Measurements from ENCODE around the gene IL27RA. TPM values are rescaled to one million over a fixed set of nuclear protein-coding genes. Genes with fewer than 3 reads are reported as not detected.
"Not testable (repeated sequence)": the region's sequence is repeated elsewhere in the genome, so short reads cannot be mapped to it uniquely, and the experiment has no call there.

Gene IL27RA
- total RNA-seq, 1 donor = 41.2 TPM

- DNase-seq (ENCODE audit: low read depth in 2 of 3, low spot score in 2 of 3) = no peak
These were observed 33.1 kb upstream of the IL27RA start for GRCh38 chr19:13998426-13998825.

DNA sequence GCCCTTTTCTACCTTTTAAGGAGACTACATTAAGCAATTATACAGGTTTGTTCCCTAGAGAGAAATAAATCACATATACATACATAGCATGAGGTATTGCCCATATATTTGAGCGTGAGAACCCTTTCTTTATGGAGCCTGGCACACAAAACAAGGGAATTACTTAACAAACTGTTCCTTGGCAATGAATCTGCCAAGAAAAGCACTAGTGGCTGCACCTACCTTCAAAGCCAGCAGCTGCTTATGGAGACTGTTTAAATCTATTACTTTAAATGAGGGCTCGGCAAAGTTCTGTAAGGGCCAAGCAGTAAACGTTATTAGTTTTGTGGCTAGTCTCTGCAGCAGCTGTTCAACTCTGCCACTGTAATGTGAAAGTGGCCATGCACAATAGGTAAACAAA lies 32.5 kb upstream of the IL27RA start:
- no peak for DNase-seq (ENCODE audit: low read depth in 2 of 3, low spot score in 2 of 3)

- DNase-seq (ENCODE audit: low read depth in 2 of 3, low spot score in 2 of 3) = no peak
These were observed 30.7 kb upstream of the IL27RA start for GRCh38 chr19:14000691-14001375.

- no peak for DNase-seq (ENCODE audit: low read depth in 2 of 3, low spot score in 2 of 3)
These were observed 28.9 kb upstream of the IL27RA start for GRCh38 chr19:14002571-14003250.

DNA sequence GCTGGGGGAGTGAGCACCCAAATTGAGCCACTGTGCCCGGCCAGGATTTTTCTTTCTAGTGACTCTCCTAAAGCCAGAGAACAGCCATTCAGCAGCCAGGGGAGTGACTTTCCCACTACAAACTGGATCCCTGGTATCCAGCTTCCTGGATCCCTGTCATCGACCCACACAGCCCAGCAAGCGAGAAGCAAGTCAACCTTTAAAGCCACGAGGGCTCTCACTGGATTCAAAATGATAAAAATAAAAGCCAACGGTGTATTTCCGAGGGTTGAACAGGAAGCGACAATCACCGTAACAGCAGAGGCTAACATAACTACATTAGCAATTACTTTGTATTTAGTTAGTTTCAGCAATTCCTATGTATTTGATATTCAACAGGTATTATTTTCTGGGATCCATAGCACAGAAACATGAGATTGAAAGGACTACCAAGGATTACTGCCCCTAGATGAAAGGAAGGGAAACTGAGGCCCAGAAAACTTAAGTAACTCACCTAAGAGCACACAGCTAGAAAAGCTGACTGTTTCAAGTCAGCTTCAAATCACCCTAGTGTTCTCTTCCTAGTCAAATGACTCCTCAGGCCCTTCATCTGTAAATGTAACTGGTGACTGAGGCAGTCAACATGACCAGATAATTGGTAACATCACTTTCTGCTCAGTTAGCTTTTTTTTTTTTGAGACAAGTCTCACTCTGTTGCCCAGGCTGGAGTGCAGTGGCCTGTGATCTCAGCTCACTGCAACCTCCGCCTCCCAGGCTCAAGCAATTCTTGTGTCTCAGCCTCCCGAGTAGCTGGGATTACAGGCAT lies 28.1 kb upstream of the IL27RA start:
- peak in 1 of 3 donors; percentile 47 for DNase-seq (ENCODE audit: low read depth in 2 of 3, low spot score in 2 of 3)

- DNase-seq (ENCODE audit: low read depth in 2 of 3, low spot score in 2 of 3) = peak in 2 of 3 donors; percentile 46 to 48
These were observed 26.8 kb upstream of the IL27RA start for GRCh38 chr19:14004619-14005348.

DNA sequence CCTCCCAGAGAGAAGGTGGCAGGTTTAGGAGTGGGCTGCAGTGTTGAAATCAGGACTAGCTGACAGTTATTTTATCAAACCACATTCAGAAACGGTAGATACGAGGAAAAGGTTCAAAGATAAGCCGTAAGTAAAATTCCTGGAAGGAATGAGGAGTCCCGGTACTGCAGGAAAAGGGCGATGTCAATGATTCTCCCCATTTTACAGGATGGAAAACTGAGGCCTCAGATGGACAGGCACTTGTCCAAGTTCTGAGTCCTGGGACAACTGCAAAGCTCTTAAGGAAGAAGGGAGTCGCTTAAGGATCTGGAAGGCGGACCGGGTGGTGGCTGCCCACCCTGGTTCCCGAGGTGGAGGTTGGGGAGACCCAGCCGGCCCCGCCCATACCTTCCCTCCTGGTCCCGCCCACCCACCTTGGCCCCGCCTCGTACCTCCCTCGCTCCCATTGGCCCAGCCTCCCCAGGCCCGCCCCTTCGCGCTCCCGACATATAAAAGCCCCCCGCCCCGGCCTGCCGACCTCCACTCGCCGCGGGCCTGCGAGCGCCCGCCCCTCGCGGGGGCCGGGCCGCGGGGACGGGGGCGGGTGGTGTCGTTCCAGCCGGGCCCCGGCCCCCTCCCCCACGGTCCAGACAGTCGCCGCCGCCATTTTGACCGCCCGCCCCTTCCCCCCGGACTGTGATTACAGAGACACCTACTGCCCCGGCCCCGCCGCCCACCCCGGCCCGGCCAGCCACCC lies 26.0 kb upstream of the IL27RA start:
- peak; percentile 86 to 94 (median 93) for DNase-seq (ENCODE audit: low read depth in 2 of 3, low spot score in 2 of 3)

GRCh38 chr19:14006085-14006765 lies 25.3 kb upstream of the IL27RA start, which contains the start of gene RFX1:
Gene RFX1, minus strand, starts transcription at chr19:14006320. Its CDS starts 12,477 bp downstream, at chr19:13993843.
- DNase-seq (ENCODE audit: low read depth in 2 of 3, low spot score in 2 of 3) = peak; percentile 93 to 100 (median 100)

GRCh38 chr19:14006766-14007562 lies 24.6 kb upstream of the IL27RA start:
- no peak for DNase-seq (ENCODE audit: low read depth in 2 of 3, low spot score in 2 of 3)

DNA sequence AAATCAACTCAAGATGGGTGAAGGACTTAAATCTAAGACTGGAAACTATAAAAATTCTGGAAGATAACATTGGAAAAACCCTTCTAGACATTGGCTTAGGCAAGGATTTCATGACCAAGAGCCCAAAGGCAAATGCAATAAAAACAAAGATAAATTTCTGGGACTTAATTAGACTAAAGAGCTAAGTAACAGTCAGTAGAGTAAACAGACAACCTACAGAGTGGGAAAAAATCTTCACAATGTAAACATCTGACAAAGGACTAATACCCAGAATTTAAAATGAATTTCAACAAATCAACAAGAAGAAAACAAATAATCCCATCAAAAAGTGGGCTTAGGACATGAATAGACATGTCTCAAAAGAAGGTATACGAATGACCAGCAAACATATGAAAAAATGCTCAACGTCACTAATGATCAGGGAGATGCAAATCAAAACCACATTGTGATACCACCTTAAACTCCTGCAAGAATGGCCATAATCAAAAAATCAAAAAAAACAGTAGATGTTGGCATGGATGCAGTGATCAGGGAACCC lies 19.1 kb upstream of the IL27RA start:
- no peak for DNase-seq (ENCODE audit: low read depth in 2 of 3, low spot score in 2 of 3)

DNA sequence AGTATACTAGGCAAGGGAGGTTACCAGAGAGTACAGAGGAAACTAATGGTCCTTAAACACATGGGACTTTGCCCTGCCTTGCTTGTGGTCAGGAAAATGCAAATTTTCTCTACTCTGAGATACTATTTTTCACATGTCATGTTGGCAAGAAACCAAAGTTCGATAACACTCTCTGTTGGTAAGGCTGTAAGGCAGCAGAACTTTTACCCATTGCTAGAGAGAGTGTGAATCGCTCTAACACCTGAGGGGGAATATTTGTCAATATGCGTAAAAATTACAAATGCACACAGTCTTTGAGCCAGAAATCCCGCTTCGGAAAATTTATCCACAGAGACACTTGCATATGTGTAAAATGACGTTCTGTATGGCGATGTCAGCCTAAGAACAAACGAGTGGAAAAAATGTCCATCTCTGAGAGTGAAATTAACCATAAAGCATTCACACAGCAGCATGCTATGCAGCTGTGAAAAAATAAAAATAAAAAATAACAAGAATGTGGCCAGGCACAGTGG lies 16.0 kb upstream of the IL27RA start:
- peak in 1 of 3 donors; percentile 52 for DNase-seq (ENCODE audit: low read depth in 2 of 3, low spot score in 2 of 3)

DNA sequence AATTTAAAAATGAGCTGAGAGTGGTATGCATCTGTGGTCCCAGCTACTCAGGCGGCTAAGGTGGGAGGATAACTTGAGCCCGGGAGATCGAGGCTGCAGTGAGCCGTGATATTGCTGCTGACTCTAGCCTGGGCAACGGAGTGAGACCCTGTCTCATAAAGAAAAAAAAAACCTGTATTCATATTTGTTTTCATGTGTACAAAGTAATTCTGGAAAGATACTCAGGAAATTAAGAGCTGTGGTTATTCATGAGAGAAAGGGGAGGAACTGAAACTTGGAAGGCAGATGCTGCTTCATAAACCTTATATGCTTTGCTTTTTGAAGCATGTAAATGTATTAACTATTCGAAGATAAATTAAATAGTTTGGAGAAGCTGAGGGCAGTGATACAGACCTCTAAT lies 12.5 kb upstream of the IL27RA start:
- no peak for DNase-seq (ENCODE audit: low read depth in 2 of 3, low spot score in 2 of 3)

DNA sequence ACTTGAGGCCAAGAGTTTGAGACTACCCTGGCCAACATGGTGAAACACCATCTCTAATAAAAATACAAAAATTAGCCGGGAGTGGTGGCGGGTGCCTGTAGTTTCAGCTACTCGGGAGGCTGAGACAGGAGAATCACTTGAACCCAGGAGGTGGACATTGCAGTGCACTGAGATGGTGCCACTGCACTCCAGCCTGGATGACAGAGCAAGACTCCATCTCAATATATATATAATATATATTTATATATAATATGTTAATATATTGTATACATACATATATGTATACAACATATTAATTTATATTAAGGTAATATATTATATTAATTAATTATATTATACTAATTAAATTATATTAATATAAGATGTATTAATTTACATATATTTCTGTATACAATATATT lies 11.8 kb upstream of the IL27RA start:
- not testable (repeated sequence) for DNase-seq (ENCODE audit: low read depth in 2 of 3, low spot score in 2 of 3)

- no peak for DNase-seq (ENCODE audit: low read depth in 2 of 3, low spot score in 2 of 3)
These were observed 10.1 kb upstream of the IL27RA start for GRCh38 chr19:14021474-14021873.

GRCh38 chr19:14022469-14022868 lies 9.1 kb upstream of the IL27RA start:
- no peak for DNase-seq (ENCODE audit: low read depth in 2 of 3, low spot score in 2 of 3)

- DNase-seq (ENCODE audit: low read depth in 2 of 3, low spot score in 2 of 3) = peak in 2 of 3 donors; percentile 61 to 71
These were observed 7.9 kb upstream of the IL27RA start for GRCh38 chr19:14023404-14024235.

GRCh38 chr19:14026652-14027192 lies 4.8 kb upstream of the IL27RA start:
- not testable (repeated sequence) for DNase-seq (ENCODE audit: low read depth in 2 of 3, low spot score in 2 of 3)

All from hematopoietic multipotent progenitor cell (in vitro differentiated cells).